PFSK-1 (cell line): Measurements from ENCODE around the gene SPC25.

ENCODE experiments used
- FOXP2 ChIP-seq: optimal IDR thresholded peaks from 2 replicates; pipeline ENCODE3; 2011; ENCODE audit warnings: borderline replicate concordance, control low read depth, inconsistent platforms; ENCODE audit not compliant: insufficient read depth; ENCODE audit errors: extremely low read length, extremely low read depth
- POLR2AphosphoS5 ChIP-seq: IDR thresholded peaks from 2 replicates; pipeline ENCODE4 v1.6.1; 2012; ENCODE audit warnings: low read depth, mild to moderate bottlenecking, control low read depth, low read length, moderate library complexity
- REST ChIP-seq, 2 experiments: IDR thresholded peaks; 2 replicates each; pipeline versions ENCODE4 v1.6.1 to v1.8.0; 2011 to 2012; ENCODE audit warnings: low read depth in 2 of 2, low read length in 2 of 2, control low read depth in 1 of 2, inconsistent platforms in 1 of 2, mild to moderate bottlenecking in 1 of 2, moderate library complexity in 1 of 2; ENCODE audit not compliant: insufficient read depth in 1 of 2
- SIN3A ChIP-seq: IDR thresholded peaks from 2 replicates; pipeline ENCODE4 v1.6.1; 2012; ENCODE audit warnings: mild to moderate bottlenecking, low read length, moderate library complexity, borderline replicate concordance; ENCODE audit not compliant: insufficient read depth
- TAF1 ChIP-seq: IDR thresholded peaks from 2 replicates; pipeline ENCODE4 v1.6.1; 2012; ENCODE audit warnings: low read length, control low read depth, borderline replicate concordance; ENCODE audit not compliant: insufficient read depth

The SPC25 gene

GRCh38 chr2:168841445-168841844, 48.8 kb downstream of the SPC25 start:
- TF ChIP-seq REST (IDR thresholded peaks at IDR 0.05; ENCODE audit: insufficient read depth in 1 of 2, low read depth in 2 of 2, low read length in 2 of 2): no peak

- TF ChIP-seq POLR2AphosphoS5 (no peak), FOXP2 (no peak), TAF1 (no peak), REST (IDR thresholded peaks at IDR 0.05; ENCODE audit: insufficient read depth in 1 of 2, low read depth in 2 of 2, low read length in 2 of 2) (no peak), SIN3A (no peak)
Observed at GRCh38 chr2:168835969-168836368, 54.3 kb downstream of the SPC25 start.

DNA sequence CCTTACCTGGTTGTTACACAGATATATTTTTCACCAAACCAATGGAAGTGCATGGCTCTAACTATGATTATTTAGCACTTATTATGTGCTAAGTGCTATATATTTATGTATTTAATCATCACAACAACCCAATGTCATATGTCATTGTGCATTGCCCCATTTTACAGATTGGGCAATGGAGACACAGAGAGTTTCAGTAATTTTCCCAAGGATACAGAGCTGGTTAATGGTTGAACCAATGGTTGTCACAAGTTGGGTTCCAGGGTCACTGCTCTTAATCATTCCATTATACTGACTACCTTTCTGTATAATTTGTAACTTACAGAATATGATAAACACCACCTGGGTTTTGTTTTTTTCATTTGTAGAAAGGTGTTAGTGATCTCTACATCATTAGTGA, 58.6 kb downstream of the SPC25 start:
- TF ChIP-seq REST (IDR thresholded peaks at IDR 0.05; ENCODE audit: insufficient read depth in 1 of 2, low read depth in 2 of 2, low read length in 2 of 2) (no peak), POLR2AphosphoS5 (no peak)

GRCh38 chr2:168830958-168831357, 59.3 kb downstream of the SPC25 start:
- TF ChIP-seq REST (IDR thresholded peaks at IDR 0.05; ENCODE audit: insufficient read depth in 1 of 2, low read depth in 2 of 2, low read length in 2 of 2): no peak
- no peak for TF ChIP-seq FOXP2

DNA sequence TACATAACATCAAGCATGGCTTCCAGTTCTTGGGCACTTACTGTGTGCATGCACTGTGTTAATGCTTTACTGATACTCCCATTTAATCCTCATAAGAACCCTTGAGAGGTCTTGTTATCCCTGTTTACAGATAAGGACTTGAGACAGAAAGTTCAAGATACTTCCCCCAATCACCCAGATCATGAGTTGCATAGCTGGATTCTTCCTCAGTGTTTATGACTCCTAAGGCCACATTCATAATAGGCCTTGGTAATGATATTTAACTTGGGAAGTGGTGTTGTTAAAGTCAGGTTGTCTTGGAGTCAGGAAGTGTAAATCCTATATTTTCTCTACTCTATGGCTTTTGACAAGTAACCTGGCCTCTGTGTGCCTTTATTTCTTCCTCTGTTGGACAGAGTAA, 65.1 kb downstream of the SPC25 start:
- TF ChIP-seq SIN3A (no peak), FOXP2 (no peak), REST (IDR thresholded peaks at IDR 0.05; ENCODE audit: insufficient read depth in 1 of 2, low read depth in 2 of 2, low read length in 2 of 2) (no peak), TAF1 (no peak), POLR2AphosphoS5 (no peak)
